ENCODE measurements around the gene CCDC187.
A peak's percentile ranks its signal among the peaks of the same experiment; 100 is the strongest.

CCDC187 gene

GRCh38 chr9:136265561-136266355 is 38.1 kb downstream of the CCDC187 start:
- no peak for DNase-seq

GRCh38 chr9:136264441-136265405 is 39.2 kb downstream of the CCDC187 start:
- no peak for DNase-seq

- DNase-seq = no peak
These were observed 39.9 kb downstream of the CCDC187 start for GRCh38 chr9:136264031-136264430.

- no peak for DNase-seq
These were observed 41.2 kb downstream of the CCDC187 start for GRCh38 chr9:136262671-136263178.

- no peak for DNase-seq
These were observed 42.0 kb downstream of the CCDC187 start for GRCh38 chr9:136261686-136262430.

GRCh38 chr9:136260936-136261472 is 42.9 kb downstream of the CCDC187 start:
- no peak for DNase-seq

- DNase-seq = no peak
These were observed 43.4 kb downstream of the CCDC187 start for GRCh38 chr9:136260521-136260920.

GRCh38 chr9:136259836-136260235 is 44.1 kb downstream of the CCDC187 start:
- no peak for DNase-seq

- DNase-seq = no peak
These were observed 44.4 kb downstream of the CCDC187 start for GRCh38 chr9:136259517-136259813.

- DNase-seq = no peak
These were observed 44.9 kb downstream of the CCDC187 start for GRCh38 chr9:136258786-136259516.

GRCh38 chr9:136258299-136258625 is 45.6 kb downstream of the CCDC187 start:
- DNase-seq = no peak

GRCh38 chr9:136257381-136258298 is 46.3 kb downstream of the CCDC187 start:
- DNase-seq = no peak

- DNase-seq = no peak
These were observed 47.7 kb downstream of the CCDC187 start for GRCh38 chr9:136255896-136256890.

- peak in 3 of 4 experiments; percentile 10 to 41 (median 26) for DNase-seq
These were observed 48.7 kb downstream of the CCDC187 start for GRCh38 chr9:136255166-136255538.

GRCh38 chr9:136254381-136255165 is 49.3 kb downstream of the CCDC187 start:
- DNase-seq = no peak

GRCh38 chr9:136253246-136254130 is 50.4 kb downstream of the CCDC187 start:
- DNase-seq = no peak

- no peak for DNase-seq
These were observed 51.0 kb downstream of the CCDC187 start for GRCh38 chr9:136252846-136253245.

- no peak for DNase-seq
These were observed 51.6 kb downstream of the CCDC187 start for GRCh38 chr9:136252281-136252680.

Measured in suppressor macrophage (primary cell).